GM12801 (cell line): Measurements from ENCODE around the gene SEL1L3.

Experiments
- CTCF ChIP-seq: IDR thresholded peaks from one replicate; pipeline ENCODE4 v1.5.1; 2011; ENCODE audit warnings: control low read depth; ENCODE audit not compliant: insufficient read length; ENCODE audit errors: extremely low read depth

SEL1L3 gene

GRCh38 chr4:25779021-25779420 lies 83.8 kb downstream of the SEL1L3 start:
- no peak for TF ChIP-seq CTCF

- no peak for TF ChIP-seq CTCF
Observed at GRCh38 chr4:25776795-25777194, 86.0 kb downstream of the SEL1L3 start.

GRCh38 chr4:25775166-25775565 lies 87.6 kb downstream of the SEL1L3 start:
- no peak for TF ChIP-seq CTCF

GRCh38 chr4:25773358-25773757 lies 89.4 kb downstream of the SEL1L3 start:
- TF ChIP-seq CTCF: no peak

GRCh38 chr4:25771672-25772071 lies 91.1 kb downstream of the SEL1L3 start:
- no peak for TF ChIP-seq CTCF

GRCh38 chr4:25770847-25771246 lies 91.9 kb downstream of the SEL1L3 start:
- TF ChIP-seq CTCF: no peak

- TF ChIP-seq CTCF: no peak
Observed at GRCh38 chr4:25769251-25769650, 93.5 kb downstream of the SEL1L3 start.
